Measurements from ENCODE around the gene GADL1.
A peak's percentile ranks its signal among the peaks of the same experiment; 100 is the strongest.

The GADL1 gene

GRCh38 chr3:30691944-30692343, 202.5 kb downstream of the GADL1 start:
- DNase-seq, result no peak

DNA sequence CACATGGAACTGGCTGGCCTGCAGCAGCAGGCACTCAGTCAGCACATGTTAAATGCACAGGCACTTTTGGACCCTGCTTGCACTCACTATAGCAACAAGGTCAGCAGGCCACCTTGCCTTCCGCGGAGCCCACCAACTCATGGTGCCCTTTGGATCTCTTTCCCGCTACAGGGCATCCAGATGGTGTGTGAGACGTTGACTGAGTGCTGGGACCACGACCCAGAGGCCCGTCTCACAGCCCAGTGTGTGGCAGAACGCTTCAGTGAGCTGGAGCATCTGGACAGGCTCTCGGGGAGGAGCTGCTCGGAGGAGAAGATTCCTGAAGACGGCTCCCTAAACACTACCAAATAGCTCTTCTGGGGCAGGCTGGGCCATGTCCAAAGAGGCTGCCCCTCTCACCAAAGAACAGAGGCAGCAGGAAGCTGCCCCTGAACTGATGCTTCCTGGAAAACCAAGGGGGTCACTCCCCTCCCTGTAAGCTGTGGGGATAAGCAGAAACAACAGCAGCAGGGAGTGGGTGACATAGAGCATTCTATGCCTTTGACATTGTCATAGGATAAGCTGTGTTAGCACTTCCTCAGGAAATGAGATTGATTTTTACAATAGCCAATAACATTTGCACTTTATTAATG, 203.1 kb downstream of the GADL1 start:
- no peak for DNase-seq

DNA sequence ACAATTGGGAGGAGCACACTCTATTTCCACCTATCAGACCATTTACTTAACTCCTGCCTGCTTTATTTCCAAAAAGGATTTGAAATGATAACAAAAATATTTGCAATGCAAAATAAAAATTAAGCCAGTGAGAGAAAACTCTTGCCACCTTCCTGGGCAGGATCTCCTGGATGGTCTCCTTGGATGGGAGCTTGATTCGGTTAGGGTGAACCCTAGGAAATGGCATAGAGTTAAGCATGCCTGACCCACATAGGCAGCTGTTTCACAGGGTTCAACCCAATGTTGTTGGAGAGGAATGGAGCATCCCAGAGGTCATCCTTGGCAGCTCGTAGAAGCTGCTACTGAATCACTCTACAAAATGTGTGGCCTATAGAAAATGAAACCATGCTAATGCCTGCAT, 204.3 kb downstream of the GADL1 start:
- no peak for DNase-seq

DNA sequence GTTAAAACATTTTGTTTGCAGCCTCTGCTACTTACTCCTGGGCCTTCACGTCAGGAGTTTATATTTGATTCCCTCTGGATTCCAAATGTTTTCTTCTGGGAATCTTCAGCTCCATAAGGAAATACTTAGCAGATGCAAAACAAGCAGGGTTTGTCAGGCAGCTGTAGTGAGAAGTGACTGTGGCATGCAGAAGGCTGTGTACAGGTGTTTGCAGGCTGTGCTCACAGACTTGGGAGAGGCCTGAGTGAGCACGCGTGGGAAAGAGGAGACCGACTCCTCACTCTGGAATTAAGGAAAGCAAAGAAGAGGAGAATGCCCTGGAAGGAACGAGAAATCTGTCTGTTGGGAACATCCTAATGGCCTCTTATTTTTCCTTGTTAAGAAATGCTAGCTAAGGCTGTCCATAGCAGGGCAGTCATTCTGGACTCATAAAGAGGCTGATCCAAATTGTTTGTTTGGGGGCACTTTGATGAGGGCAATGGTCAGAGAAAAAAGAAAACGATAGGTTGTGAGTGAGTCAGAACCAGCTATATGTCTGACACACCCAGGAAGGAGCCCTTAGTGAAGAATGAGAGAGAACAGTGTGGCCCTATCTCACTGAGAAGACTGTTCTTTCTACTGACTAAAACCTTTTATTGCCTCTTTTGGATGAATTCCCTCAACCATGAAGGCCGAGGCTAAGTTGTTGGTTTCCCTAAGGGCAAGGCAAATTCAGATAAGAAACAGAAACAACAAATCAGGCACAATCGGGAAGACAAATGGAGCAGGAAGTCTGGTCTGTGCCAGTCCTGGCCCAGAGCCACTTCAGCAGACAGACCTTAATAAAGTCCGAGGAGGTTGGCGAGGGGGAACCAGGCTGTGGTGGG, 205.5 kb downstream of the GADL1 start:
- peak in 1 of 5 donors; percentile 40 for DNase-seq

DNA sequence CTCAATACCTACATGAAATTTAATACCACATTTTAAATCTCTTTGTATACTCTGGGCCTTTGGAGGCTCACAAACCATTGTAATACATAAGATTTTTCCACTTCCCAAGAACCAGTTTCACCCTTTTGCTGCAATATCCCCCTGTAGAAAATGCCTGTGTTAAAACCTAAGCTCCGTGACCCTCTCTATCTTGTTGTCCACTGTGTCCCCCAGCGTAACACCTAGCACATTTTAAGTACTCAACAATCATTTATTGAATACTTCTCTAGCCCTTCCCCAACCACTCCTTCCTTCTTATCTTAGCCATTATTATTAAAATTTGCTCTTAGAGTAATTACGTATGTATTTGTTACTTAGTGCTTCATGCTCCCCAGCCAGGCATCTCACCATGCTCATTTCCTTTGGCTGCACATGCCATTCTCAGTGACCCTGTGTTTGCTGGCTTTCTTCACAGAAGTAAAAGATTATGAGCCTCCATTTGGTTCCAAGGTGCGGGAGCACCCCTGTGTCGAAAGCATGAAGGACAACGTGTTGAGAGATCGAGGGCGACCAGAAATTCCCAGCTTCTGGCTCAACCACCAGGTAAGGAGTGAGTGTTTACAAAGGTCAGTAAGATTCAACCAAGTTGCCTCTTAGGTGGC, 206.4 kb downstream of the GADL1 start:
- DNase-seq, result no peak

- DNase-seq, result no peak
Observed at GRCh38 chr3:30686799-30687198, 207.7 kb downstream of the GADL1 start.

DNA sequence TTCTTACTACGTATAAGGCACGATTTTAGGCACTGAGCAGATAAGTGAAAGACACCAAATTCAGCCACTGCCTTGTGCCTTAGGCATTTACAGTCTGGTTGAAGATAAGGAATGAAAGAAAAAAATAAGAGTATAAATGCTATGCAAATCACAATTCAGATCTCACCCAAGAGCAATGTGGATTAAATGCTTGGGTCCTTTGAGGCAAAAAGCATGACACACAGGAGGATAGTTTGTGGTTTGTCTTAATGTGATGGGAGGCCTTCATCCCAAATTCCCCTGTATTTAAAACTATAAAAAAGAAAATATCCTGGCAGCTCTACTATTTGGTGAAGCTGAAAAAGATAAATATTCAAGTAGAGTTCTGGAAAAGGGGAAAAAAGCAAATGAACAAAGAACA, 208.3 kb downstream of the GADL1 start:
- DNase-seq, result no peak

DNA sequence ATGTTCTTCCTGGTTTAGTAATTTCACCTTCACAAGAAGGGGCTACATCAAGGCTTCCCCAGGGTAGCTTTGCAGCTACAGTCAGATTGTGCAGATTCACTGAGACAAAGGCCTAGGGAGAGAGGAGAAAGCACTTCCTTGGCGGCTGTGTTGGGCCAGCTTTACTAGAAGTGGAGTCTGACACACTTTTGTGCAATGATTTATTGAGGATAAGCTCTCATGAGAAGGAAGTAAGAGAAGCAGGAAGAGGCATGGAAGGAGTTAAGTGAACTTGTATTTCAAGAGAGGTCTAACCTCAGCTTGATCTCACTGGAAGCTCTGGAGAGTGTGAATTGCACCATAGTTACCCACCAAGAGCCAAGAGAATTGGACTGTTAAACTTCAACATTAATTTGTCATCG, 209.2 kb downstream of the GADL1 start:
- DNase-seq, result peak in 1 of 5 donors; percentile 59

DNA sequence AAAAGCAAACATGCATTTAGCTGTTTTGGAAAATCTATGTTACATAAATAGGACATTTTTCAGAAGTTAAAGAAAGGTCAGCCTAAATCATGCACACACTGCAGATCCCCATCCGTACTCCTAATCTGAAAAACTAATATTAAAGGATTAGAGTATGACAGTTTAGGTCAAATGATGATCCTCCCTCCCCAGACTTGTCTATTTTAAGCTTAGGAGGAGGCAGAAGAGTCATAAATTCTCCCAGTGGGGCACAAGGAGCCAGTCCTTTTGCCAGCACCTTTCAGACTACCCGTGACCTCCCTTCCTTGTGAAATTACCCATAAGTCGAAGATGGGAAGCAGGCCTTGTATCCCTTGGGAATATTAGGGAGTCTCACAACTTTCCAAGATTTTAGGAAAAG, 210.1 kb downstream of the GADL1 start:
- DNase-seq, result no peak

DNA sequence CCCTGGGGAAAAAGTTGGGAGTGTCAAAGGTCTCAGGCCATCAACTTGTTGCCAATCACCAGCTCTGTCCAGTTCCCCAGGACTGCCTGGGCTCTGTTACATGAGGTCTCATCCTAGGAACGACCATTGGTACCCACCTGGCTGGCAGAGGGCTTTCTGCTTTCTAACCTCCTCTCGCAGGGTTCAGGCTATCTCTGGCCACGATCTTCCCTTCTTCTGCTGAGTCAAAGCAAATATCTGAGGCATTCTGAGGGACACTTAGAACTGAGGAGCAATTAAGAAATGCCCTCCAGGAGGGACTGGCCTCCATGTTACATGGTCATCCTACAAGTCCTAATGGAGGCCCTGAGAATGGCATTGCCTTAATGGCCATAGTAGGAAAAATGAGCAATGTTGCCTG, 210.7 kb downstream of the GADL1 start:
- DNase-seq, result no peak

DNA sequence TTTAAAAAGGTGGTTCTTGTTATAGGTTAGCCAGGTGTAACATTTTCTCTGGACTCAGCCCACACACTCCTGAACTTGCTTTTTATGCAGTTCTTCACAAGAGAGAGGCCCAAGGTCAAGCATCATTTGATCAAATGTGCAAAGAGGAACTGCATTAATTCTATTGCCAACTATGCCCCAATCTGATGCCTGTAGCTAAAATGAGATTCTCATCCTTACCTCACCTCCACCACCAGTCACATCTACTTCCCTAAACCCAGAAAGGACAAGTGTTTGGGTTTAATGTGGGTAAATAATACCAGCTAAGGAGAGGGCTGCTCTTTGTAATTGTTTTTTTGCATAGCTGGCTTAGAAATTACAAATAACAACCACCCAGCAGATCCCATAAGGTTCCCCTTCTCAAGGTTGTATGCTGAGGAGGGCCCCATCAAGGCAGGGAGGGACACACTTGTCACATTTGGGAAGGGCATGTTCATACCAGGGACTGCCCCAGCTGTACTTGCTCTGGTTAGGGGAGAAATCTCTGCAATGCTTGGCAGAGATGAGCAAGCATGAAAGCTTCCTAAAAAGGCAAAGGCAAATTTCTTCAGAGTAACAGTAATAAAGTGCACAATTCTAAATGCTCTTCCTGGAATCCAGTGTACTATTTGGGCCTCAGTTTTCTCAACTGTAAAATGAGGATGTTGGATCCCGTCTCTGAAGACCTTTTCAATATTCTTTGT, 211.9 kb downstream of the GADL1 start:
- no peak for DNase-seq

GRCh38 chr3:30681649-30682211, 212.7 kb downstream of the GADL1 start:
- no peak for DNase-seq

- DNase-seq, result no peak
Observed at GRCh38 chr3:30680789-30681648, 213.4 kb downstream of the GADL1 start.

DNA sequence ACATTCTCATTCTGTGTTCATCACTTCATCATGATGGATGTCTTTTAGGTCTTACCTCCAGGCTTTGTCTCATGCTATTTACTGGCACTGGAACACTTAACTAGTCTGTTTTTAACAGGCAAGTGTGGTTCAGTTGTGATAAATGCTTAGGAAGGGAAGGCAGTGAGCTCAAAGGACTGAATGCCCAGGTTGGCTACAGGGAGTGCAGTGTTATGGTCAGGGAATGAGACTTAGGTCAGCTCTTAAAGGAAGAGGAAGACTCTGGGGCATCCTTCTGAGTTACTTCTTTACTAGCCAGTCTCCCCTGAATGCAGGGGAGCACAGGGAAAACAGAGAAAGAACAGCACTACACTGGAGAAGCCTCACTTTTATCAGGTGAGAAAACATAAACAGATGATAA, 215.4 kb downstream of the GADL1 start:
- no peak for DNase-seq

DNA sequence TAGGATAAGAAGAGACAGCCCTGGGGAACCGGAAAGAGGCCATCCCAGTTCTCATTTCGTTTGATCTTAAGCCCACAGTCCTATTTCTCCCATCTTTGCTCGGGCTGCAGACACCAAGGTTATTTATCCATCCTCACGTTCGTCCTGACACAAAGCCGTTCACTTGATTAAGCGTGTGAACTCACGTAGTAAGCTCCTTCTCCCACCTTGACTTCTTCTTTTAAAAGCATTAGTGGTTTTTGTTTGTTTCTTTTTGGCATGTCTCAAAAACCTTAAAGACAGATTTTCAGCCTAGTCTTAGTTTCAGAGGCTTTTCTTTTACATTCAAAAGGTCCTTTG, 217.1 kb downstream of the GADL1 start:
- DNase-seq, result no peak

DNA sequence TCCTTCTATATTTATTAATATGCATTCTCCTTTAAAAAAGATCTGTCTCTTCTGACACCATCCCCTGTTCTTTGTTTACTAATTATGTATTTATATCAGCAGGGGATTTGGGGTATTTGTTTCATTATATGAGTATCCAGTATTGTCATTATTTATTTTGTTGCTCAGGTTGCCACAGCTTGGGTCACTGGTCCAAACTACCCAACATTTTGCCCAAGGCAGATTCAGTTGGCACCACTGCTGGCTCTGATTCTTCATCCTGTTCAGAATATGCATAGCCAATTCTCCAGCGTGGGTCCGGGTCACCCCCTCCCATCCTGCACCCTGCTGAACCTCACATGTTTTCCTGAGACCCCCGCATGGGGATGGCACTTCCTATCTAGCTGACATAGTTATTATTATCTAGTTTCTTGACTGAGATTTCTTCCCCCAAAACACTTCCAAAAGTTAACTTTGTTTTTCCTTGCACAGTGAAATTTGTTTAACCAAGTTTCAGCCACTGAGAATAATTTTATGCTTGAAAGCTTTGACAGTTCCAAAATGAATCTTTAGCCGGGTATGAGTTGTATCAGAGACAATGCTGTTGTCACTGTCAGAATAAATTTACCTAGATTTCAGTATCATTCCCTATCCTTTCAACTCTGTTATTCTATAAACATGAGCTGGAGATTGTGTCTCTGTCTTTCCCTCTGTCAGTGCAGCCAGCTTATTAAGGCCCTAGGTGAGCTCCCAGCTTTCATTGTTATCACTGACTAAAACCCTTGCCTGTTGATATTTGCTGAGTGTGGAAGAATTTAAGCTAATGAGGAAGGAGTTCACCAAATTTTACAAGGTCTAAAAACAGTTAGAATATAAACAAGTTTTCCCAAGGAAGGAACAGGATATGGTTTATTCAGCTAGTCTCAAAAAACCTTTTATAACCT, 217.8 kb downstream of the GADL1 start:
- DNase-seq, result no peak

All from T-helper 1 cell (primary cell).